NCI-H2196 (cell line): ENCODE measurements around the gene ADAMTS4.

Experiments used
- DNase-seq: peaks from one replicate; lab custom pipeline; 2025; ENCODE audit not compliant: unreplicated experiment; lab: John Stamatoyannopoulos, UW

ADAMTS4 gene

DNA sequence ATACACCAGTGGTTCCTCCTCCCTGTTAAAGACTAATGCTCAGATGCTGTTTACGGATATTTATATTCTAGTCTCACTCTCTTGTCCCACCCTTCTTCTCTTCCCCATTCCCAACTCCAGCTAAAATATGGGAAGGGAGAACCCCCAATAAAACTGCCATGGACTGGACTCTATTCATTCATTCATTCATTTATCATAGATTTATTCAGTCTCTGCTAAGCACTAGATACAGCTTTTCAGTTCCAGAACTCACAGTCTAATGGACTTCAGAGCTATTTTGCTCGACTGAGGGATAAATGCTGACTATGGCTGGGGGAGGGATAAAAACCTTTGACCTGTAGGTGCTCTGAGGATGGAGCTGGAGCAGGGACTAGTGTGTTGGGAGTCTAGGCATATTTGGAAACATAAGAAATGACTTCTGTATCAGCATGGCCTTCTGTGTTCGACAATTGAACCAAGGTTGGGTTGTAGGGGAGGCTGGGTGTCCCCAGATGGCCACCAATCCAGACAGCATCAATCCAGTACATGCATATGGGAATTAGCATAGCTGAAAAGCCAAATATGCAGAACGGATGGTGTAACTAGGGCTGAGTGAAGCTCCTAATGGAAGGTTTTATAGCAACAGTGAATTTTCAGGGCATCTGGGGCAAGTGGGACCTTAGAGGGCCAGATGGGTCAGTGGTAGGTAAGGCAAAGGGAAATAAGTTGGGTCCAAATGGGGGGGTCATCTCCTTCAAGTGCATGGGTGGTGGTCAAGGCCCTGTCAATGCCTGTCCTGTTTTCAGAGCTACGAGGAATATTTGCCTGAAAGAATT lies 20.4 kb upstream of the ADAMTS4 start:
- no peak for DNase-seq

DNA sequence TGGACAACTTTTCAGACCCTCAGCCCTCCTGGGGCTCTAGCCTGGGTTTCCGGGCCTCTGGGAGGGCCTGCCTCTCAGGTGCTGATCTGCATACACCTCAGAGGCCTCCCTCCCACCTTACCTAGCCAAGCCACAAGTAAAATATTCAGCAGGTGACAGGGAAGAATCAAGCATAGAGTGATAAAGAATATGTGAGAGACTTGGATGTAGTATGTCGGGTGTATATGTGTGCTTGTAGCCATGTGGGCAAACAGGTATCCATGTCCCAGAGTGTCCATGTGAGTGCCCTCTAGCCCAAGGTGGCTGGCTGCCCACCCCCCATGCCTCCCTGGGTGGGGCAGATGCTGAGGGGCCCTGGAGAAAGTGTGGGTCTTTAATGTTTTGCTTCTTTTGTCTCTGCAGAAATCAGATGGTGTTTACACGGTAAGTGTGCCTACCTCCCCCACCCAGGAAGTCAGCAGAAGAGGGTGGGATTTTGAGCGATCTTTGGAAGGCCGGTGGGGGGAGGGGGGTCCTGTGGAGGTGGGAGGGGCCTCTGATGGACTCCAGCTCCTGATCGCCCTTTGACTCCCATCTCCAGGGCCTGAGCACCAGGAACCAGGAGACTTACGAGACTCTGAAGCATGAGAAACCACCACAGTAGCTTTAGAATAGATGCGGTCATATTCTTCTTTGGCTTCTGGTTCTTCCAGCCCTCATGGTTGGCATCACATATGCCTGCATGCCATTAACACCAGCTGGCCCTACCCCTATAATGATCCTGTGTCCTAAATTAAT lies 19.6 kb upstream of the ADAMTS4 start:
- DNase-seq: no peak

DNA sequence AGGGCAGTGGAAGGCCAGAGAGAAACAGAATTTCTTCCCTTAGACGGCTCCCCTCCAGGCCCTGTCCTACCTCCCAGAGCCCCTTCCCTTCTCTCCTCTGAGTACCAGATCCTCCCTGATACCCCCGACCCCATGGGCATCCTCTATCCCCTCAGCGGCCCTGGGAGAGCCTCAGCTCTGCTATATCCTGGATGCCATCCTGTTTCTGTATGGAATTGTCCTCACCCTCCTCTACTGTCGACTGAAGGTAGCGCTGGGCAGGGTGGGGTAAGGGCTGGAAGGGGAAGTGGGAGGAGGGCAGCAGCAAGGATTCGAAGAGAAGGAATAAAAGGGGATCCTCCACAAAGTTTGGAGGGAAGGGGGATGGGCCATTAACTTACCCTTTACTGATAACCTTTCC lies 19.0 kb upstream of the ADAMTS4 start:
- DNase-seq: no peak

DNA sequence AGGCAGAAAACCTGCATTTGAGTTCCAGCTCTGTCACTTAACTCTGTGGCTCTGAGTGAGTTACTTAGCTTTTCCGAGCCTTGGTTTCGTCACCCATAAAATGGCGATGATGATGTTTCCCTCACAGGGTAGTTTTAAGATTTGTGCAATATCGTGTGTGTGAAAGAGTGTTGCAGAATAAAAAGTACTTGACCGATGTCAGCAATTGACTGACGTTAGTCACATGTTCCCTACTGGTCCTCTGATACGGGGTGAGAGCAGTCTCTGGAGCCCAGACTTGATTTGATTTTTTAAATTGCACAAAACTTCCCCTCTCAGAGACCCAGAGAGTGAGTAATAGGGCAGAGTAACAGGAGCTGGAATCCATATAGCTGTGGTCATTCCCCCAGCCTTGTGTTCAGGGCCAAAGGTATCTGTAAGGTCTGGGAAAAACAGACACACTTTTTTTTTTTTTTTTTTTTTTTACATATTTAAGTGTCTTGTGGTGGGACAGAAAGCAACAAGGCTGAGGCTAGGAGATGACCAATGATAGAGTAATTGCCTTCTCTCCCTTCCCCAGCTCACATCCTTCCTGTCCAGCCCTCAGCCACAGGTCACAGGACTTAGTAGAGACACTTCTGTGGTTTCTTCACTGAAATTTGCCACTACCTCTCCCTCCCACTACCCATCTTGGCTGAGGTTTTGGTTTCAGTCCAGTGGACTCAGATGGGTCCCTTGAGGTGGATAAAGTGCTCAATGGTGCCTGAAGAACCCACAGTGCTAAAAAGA lies 18.3 kb upstream of the ADAMTS4 start:
- no peak for DNase-seq

DNA sequence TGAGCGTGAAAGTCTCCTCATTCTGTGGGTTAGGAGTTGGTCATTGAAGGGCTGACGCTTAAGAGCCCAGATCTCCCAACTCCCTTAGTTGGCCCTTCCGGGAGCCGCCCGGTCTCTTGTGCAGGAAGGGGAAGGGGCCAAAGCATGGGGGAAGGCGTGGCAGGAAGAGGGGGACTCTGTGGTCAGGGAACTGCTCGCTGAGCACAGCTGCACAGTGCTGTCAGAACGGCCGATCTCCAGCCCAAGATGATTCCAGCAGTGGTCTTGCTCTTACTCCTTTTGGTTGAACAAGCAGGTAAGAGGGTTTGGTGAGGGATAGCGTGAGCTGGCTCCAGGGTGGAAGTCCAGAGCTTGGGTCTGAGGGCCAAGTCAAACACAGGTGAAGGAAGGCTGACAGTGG lies 16.2 kb upstream of the ADAMTS4 start, which contains the start of gene FCER1G:
FCER1G (plus strand) TSS at position 220 of the 400 bp plus-strand sequence; CDS start at position 247, 27 bp downstream.
- DNase-seq: no peak

DNA sequence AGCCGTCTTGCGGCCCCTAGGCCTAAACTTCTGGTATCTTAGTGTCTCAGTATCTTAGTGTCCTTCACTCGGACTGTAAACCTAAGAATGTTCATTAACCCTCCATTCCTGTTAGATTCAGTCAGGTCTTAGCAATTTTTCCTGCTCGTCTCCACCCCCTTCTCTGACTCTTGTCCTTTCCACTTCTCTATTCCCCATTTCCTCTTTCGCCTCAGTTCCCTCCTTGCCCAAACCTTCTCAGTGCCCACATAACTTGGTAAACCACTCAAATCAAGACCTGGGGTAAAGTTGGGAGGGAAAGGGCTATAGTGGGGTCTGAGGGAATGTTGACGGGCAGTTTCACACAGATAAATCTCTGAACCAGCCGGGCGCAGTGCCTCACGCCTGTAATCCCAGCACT lies 15.5 kb upstream of the ADAMTS4 start:
- DNase-seq: no peak

DNA sequence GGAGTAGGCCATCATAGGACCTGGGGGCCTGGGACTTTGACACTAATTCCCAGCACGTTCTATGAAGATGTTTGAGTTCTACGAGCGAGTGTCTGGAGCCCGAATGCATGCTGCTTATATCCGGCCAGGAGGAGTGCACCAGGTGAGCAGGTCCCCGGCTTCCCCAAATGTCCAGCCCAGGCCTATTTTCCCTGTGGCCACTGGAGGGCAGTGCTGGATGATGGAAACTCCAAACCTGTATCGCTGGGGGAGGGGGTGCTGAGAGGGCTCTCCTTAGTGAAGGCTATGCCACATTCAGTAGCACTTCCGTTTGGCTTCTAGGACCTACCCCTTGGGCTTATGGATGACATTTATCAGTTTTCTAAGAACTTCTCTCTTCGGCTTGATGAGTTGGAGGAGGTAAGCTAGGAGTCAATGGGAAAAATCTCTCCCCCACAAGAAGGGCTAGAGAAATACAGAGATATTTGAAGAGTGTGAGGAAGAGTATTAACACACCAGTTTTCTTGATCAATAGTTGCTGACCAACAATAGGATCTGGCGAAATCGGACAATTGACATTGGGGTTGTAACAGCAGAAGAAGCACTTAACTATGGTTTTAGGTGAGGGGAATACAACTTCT lies 11.0 kb upstream of the ADAMTS4 start:
- peak; percentile 90 for DNase-seq

DNA sequence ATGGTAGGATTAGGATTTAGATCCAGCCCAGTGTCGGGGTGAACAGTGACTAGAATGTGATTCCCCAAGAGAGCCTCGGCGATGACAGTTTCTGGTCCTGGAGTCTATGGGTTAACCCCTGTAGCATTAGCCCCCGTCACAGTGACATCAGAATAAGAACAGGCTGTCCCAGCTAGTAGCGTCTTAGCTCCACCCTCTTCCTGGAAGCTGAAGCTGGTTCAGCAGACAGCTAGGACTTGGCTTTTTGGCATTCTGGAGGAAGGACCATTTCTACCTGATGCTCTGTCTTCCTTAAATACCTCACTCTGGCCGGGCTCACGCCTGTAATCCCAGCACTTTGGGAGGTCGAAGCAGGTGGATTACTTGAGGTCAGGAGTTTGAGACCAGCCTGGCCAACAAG lies 8.3 kb upstream of the ADAMTS4 start:
- DNase-seq: no peak

DNA sequence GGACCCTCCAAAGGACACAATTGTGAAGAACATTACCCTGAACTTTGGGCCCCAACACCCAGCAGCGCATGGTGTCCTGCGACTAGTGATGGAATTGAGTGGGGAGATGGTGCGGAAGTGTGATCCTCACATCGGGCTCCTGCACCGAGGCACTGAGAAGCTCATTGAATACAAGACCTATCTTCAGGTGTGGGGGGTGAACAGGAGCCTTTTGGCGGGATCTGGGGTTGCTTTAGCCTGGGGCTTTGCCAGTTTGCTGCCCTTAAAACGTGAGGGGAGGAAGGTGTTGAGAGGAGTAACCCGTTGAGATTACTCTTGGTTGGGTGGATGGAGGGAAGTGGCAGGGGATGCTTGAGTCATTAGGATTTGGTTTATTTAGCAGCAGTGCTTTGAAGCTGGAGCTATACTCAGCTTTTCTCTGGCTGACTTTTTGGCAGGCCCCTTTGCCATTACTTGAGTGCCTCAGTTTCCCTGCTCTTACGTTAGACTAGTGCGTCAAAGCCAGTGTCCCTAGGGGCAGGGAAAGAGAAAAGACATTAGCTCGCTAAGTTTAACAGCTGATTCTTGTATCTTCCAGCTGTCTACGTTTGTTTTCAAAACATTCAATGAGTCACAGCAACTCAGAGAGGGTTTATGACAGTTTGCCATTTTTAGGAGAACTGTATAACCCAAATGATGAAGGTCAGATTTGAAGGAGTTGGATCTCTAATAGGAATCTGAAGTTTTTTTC lies 7.7 kb upstream of the ADAMTS4 start:
- no peak for DNase-seq

DNA sequence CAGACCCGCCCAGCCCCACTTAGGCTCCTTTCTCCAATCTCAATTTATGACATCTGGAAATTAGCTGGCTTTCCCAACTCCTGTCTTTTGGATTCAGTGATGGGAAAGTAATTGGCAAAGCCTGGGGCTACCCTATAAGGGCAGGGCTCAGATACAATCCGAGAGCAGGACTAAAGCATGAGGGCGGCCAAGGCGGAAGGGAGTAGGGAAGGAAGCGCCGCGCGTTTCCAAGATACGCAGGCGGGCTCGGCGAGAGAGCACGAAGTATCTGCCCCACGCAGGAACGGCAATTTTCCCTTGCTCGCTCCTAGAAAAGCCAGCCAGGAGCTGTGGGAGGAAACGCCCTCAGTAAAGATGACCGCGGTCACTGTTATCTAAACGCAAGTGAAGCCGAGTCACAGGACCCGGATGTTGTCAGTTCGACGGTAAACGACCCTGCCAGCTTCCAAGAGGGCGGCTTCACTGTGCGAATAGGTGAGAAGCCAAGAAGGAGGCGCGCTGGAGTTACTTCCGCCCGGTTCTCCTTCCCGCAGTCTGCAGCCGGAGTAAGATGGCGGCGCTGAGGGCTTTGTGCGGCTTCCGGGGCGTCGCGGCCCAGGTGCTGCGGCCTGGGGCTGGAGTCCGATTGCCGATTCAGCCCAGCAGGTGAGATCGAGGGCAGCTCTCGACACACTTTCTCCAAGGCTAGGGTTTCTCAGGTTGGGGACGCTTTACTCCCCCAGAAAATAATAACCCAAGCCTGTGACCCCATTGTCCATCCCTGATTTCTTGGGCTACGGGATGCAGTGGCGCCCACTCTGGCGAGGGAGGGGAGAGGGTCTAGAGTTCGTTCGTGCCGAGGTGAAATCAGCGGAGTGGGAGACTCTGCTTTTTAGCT lies 3.2 kb upstream of the ADAMTS4 start, which contains the start of gene NDUFS2:
NDUFS2 (plus strand) TSS at position 532 of the 877 bp plus-strand sequence; CDS start at position 551, 19 bp downstream.
- peak; percentile 98 for DNase-seq

DNA sequence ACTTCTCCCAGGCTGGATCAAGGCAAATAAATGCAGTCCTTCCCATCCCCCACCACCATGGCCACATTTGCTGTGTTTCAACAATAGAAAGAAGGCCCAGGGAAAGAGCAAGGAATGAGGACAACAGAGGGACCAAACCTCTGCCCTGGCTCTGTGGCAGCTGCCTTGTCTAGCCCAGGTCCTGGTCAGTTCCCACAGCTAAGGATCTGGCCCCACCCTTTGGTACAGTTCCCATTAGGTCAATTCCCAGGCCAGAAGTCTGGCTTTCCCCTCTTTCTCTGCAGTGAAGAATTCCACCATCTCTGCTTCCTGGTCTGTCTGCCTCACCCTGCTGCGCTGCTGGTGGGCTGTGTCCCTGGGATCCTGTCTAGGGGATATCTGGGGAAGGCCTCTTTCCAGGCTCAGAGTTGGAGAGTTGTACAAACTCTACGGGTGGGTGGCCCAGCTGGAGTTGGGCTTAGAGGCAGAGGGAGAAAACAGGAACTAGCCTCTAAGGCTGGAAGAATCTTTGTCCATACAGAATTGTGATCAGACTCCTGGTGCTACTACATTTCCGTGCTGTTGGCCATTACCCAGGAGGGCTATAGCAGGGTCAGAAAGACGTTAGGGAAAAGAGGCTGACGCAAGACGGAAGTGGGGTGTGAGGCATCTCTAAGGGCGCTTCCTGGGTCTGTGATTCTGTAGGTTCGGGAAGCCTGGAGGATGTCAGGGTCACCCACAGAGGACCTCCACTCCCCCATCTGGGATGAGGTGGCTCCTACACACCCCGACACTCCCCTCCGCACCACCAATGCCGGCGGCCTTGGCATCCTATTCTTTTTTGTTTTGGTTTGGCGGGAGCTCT lies 2.4 kb upstream of the ADAMTS4 start:
- no peak for DNase-seq

DNA sequence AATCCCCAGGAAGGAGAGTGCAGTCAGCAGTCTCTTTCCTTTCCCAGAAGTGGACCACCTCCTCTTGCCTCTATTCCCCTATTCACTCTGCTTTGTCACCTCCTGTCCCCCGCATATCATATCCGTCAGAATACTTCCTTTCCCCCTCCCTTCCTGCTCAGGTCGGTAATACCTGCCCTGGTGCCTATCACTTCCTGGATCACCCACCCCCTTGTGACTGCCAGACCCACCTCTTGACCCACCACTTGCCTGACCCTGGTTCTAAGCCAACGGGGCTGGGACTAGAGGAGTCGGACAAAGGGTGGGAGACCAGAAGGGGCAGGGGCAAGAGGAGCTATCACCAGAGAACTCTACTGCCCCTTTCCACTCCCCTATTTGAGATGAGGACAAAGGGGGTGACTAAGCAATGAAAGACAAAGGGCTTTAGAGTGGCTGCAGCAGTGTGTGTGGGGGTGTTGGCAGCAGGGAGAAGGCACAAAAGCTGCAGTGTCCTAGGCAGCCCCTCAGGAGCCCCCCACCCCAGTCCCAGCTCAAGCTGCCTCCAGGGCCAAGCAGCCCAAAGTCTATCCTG lies 1.7 kb upstream of the ADAMTS4 start:
- no peak for DNase-seq

DNA sequence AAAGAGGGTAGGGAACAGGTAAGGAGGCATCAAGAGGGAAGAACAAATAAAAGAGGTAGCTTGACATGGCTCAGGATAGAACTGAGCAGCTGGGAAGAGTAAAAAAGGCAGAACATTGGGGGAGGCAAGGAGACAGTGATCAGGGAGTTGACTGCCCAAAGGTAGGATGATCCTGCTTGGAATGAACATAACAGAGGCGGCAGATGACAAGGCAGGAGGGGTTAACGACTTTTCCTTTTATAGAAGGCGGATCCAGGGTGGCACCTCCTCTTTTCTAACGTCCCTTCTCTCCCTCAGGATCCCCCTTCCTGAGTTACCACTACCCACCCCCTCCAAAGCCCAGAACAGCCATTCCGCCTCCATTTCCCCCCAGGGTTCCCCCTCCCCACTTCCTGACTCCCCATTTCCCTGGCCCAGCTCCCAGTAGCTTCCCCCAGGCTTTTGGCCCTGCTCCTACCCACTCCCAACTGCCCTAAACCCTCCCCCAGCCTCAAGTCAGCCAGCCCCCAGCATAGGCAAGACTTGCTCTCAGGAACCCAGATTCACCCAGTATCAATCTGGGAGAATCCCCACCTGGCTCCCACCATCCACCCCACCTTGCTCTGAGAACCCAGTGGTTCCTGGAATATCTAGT lies 769 bp upstream of the ADAMTS4 start:
- DNase-seq: no peak

DNA sequence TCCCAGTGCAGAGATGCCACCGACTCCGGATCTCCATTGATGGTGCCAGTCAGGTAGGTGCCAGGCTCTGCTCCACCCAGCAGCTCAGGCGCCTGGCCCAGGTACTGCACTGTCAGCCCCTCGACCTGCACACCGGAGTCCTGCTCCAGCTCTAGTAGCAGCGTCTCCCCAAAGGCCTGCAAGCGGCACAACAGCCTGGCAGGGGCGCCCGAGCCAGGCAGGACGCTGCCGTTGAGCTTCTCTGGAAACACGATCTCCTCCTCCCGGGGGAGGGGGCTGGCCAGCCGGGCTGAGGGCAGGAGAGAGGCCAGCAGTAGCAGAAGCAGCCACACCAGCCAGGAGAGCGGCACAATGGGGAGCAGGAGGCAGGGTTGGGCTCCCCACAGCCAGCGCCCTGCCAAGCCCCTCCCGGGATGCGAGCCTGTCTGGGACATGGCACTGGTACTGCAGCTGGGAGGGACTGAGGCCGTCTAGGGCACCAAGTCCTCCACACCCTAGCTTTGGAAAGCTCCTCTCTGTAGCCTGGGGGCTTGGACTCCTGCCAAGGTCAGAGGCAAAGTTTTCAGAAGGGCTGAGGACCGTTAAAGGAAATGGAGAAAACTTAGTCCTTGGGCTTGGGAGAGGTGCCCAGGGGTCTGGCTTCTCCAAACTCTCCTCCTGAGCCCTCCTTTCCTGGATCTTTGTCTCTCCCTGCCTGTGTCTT lies 509 bp downstream of the ADAMTS4 start:
- DNase-seq: peak; percentile 48

DNA sequence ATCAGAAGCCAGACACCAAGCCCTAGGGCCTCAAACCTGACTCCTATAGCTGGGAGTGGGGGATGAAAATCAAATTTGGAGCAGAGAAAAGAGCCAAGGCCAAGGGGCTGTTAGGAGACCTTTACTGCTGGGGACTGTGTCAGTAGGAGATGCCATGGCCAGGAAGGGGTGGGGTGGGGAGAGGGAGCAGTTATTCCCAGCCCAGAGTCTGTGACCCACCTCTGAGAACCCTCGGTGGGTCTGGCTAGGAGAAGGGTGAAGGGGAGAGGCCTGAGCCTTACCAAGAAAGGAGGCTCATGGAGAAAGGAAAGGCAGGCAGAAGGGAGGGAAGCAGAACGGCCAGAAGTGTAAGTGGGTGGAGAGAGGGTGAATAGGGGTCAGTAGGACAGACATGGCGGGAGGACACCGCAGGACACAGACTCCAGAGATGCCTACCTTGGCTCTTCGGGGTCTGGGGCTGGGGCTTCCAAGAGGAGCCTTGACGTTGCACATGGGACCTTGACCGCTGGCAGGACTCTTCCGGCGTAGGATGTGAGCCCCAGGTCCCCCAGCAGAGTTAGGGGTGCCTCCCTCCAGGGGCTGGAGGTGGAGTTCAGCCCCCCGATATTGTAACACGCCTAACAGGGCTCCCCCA lies 1.2 kb downstream of the ADAMTS4 start:
- no peak for DNase-seq
